GM23248 (cell line): ENCODE results near the gene CLRN2.

ENCODE experiments used
- EZH2 ChIP-seq: fragments of 200-600 bp; sonication (generic); IDR thresholded peaks from 2 replicates; pipeline ENCODE4 v1.6.1; 2018; ENCODE audit warnings: antibody characterized with exemption, mild to moderate bottlenecking; ENCODE audit not compliant: insufficient read depth, poor library complexity, severe bottlenecking
- EZH2phosphoT487 ChIP-seq: fragments of 200-600 bp; sonication (generic); IDR thresholded peaks from 2 replicates; pipeline ENCODE4 v1.6.1; 2018; ENCODE audit warnings: antibody characterized with exemption, moderate library complexity, mild to moderate bottlenecking, low read depth; ENCODE audit not compliant: insufficient read depth

DNA sequence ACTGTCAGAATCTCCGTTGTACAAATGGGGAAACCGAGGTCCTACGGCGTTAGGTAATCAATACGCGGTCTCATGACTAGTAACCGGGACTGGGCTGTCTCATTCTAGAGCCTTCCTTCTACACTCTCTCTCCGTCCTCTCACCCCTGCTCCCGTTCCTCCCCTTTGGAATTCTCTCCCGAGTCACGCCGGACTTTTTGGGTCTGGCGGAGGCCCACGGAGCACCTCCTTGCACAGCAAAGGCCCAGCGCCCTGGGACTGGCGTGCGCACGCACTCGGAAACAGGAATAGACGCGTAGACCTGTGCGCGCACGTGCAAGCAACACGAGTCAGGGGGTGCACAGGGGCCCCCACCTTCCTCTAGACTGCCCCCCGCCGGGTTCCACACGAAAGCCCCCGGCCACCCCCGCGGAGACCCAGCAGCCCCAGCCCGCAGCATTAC, 3.4 kb upstream of the CLRN2 start:
- no peak for TF ChIP-seq EZH2
- TF ChIP-seq EZH2phosphoT487: no peak
